Caco-2 (cell line): Measurements from ENCODE around the gene MEG3. TPM values are rescaled to one million over a fixed set of nuclear protein-coding genes. Genes with fewer than 3 reads are reported as not detected.

Source experiments
- BruUV-seq: library from RNA; stranded (reverse); fragments of 400-500 nt; replicated peaks from 2 replicates; lab custom pipeline; 2021; lab: Mats Ljungman, UMichigan
- CTCF ChIA-PET: fragments of 300-600 bp; sonication (Branson Sonifier 250); formaldehyde crosslinking; loops from one replicate; lab custom pipeline; 2022; ENCODE audit warnings: antibody characterized with exemption; lab: Charles Lee
- POLR2A ChIA-PET: fragments of 300-600 bp; sonication (Branson Sonifier 250); formaldehyde crosslinking; loops from one replicate; lab custom pipeline; 2022; ENCODE audit warnings: antibody characterized with exemption; lab: Charles Lee
- DNase-seq, 2 experiments: peaks; one replicate each; pipeline versions ENCODE4 v3.0.0 to v3.0.0-alpha.2; 2020 to 2022
- H3K27me3 ChIP-seq: replicated peaks from 2 replicates; pipeline ENCODE4 v1.6.0; 2011; ENCODE audit warnings: low read length; ENCODE audit not compliant: control insufficient read depth, insufficient read depth
- H3K36me3 ChIP-seq: 2 replicates; pipeline ENCODE4 v1.5.1; 2011; ENCODE audit warnings: low read length; ENCODE audit not compliant: control insufficient read depth, insufficient read depth
- H3K4me1 ChIP-seq: fragments of 250-450 bp; sonication (Bioruptor Pico); 2 replicates; pipeline ENCODE4 v1.5.1; 2020; ENCODE audit warnings: mild to moderate bottlenecking
- H3K4me3 ChIP-seq: 2 replicates; pipeline ENCODE4 v1.5.1; 2011; ENCODE audit warnings: low read depth, mild to moderate bottlenecking, control low read depth, low read length
- H3K9me3 ChIP-seq: fragments of 250-450 bp; sonication (Bioruptor Pico); 2 replicates; pipeline ENCODE4 v1.5.1; 2020; ENCODE audit warnings: mild to moderate bottlenecking, moderate library complexity
- H3K27ac Mint-ChIP-seq: one replicate; pipeline ENCODE4 v1.8.0; 2022; ENCODE audit warnings: mixed read lengths; ENCODE audit not compliant: unreplicated experiment
- H3K27me3 Mint-ChIP-seq: one replicate; pipeline ENCODE4 v1.8.0; 2022; ENCODE audit warnings: mixed read lengths; ENCODE audit not compliant: insufficient read depth, unreplicated experiment
- H3K36me3 Mint-ChIP-seq: one replicate; pipeline ENCODE4 v1.8.0; 2022; ENCODE audit warnings: mild to moderate bottlenecking, mixed read lengths; ENCODE audit not compliant: insufficient read depth, unreplicated experiment
- H3K4me1 Mint-ChIP-seq: one replicate; pipeline ENCODE4 v1.8.0; 2022; ENCODE audit warnings: low read depth, mixed read lengths; ENCODE audit not compliant: unreplicated experiment
- H3K4me3 Mint-ChIP-seq: one replicate; pipeline ENCODE4 v1.8.0; 2022; ENCODE audit warnings: mild to moderate bottlenecking, moderate library complexity, mixed read lengths; ENCODE audit not compliant: unreplicated experiment
- H3K9me3 Mint-ChIP-seq: one replicate; pipeline ENCODE4 v1.8.0; 2022; ENCODE audit warnings: mixed read lengths; ENCODE audit not compliant: unreplicated experiment
- CTCF ChIP-seq, 2 experiments: fragments of 200-600 bp in 1 of 2; IDR thresholded peaks; 1 replicate in 1 of 2; 2 replicates in 1 of 2; pipeline versions ENCODE4 v1.5.1 to v1.8.0; 2011 to 2022; ENCODE audit warnings: antibody characterized with exemption in 1 of 2, control low read depth in 1 of 2, inconsistent platforms in 1 of 2, low read depth in 1 of 2, low read length in 1 of 2, mild to moderate bottlenecking in 1 of 2, moderate library complexity in 1 of 2; ENCODE audit not compliant: insufficient read depth in 1 of 2, severe bottlenecking in 1 of 2, unreplicated experiment in 1 of 2
- intact Hi-C: fragments of 100-400 bp; cut with micrococcal nuclease; formaldehyde crosslinking; loops from one replicate; pipeline ENCODE4 v1.10.0; 2022; ENCODE audit not compliant: unreplicated experiment
- total RNA-seq: library from RNA; stranded (reverse); gene quantifications from 2 replicates; pipeline ENCODE4 v1.2.3, GENCODE V29; 2022

MEG3 gene
- total RNA-seq, 1 experiment from 2014 or later, result not detected

DNA sequence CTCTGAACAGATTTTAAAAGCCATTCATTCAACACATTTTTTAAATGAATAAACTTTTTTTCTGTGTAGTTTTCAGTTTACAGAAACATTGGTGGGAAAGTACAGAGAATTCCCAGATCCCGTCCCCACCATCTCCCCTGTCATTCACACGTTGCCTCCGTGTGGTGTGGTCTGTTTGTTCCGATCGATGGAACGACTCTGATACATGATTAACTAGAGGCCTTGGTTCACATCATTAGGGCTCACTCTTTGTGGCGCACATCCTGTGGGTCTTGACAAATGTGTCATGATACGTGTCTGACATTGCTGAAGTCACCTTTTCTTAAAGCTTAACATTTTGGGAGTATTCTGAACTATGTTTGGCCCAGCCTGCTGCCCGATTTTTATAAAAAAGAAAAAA lies 18.5 kb downstream of the MEG3 start:
- H3K4me1 Mint-ChIP-seq, result peaks cover under 1% of the 10 kb centered on the region
- H3K9me3 ChIP-seq, result no peaks in the 10 kb centered on the region
- H3K36me3 Mint-ChIP-seq, result no peaks in the 10 kb centered on the region
- intact Hi-C loops, result no loop called here
- POLR2A ChIA-PET, result interaction anchor here (0.6 kb wide), 1 partner anchor 1230 kb away, joined by 4 read pairs; no protein-coding TSS in a partner anchor
- no peaks in the 10 kb centered on the region for H3K27me3 ChIP-seq
- no peak overlapping the region for H3K4me3 ChIP-seq
- no peaks in the 10 kb centered on the region for H3K4me1 ChIP-seq
- CTCF ChIA-PET, result interaction anchor here (0.6 kb wide), 1 partner anchor 232 kb away, joined by 5 read pairs; no protein-coding TSS in a partner anchor
- no peak for TF ChIP-seq CTCF (IDR thresholded peaks at IDR 0.05; ENCODE audit: insufficient read depth in 1 of 2, low read depth in 1 of 2, low read length in 1 of 2, severe bottlenecking in 1 of 2, unreplicated experiment in 1 of 2)
- H3K4me3 Mint-ChIP-seq, result no peak overlapping the region
- H3K27me3 Mint-ChIP-seq, result no peaks in the 10 kb centered on the region
- H3K9me3 Mint-ChIP-seq, result no peaks in the 10 kb centered on the region
- no peak for DNase-seq
- BruUV-seq, result no TSS peak
- H3K27ac Mint-ChIP-seq, result no peak overlapping the region
- H3K36me3 ChIP-seq, result no peaks in the 10 kb centered on the region

DNA sequence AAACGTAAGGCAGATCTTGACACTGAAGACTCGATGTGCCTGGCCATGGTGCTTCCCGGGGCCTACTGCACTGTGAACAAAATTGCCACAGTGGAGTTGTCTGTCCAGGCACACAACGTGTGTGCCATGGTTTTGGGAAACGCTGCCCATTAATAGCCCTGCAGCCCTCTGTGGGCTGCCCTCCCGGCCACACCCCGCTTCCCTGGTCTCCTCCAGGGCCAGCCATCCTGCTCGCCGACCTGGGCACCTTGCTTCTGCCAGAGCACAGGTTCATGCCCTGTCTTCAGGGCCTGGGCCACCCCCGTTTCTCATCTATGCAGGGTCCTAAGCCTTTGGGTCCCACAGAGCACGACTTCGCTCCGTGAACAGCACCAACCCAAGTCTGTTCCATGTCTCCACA lies 18.9 kb downstream of the MEG3 start:
- H3K4me1 Mint-ChIP-seq, result no peaks in the 10 kb centered on the region
- Histone ChIP-seq H3K4me3 (no peak overlapping the region), H3K9me3 (no peaks in the 10 kb centered on the region), H3K36me3 (no peaks in the 10 kb centered on the region), H3K4me1 (no peaks in the 10 kb centered on the region), H3K27me3 (no peaks in the 10 kb centered on the region)
- ChIA-PET POLR2A (interaction anchor here (0.6 kb wide), 1 partner anchor 1230 kb away, joined by 4 read pairs; no protein-coding TSS in a partner anchor), CTCF (no interaction called here)
- no peaks in the 10 kb centered on the region for H3K27me3 Mint-ChIP-seq
- H3K27ac Mint-ChIP-seq, result no peak overlapping the region
- H3K9me3 Mint-ChIP-seq, result no peaks in the 10 kb centered on the region
- intact Hi-C loops, result loop anchor here (5.0 kb wide), 1 partner anchor 782 kb away; no protein-coding TSS in a partner anchor
- no peak for DNase-seq
- no peaks in the 10 kb centered on the region for H3K36me3 Mint-ChIP-seq
- BruUV-seq, result no TSS peak
- H3K4me3 Mint-ChIP-seq, result no peak overlapping the region
- TF ChIP-seq CTCF (IDR thresholded peaks at IDR 0.05; ENCODE audit: insufficient read depth in 1 of 2, low read depth in 1 of 2, low read length in 1 of 2, severe bottlenecking in 1 of 2, unreplicated experiment in 1 of 2), result no peak

DNA sequence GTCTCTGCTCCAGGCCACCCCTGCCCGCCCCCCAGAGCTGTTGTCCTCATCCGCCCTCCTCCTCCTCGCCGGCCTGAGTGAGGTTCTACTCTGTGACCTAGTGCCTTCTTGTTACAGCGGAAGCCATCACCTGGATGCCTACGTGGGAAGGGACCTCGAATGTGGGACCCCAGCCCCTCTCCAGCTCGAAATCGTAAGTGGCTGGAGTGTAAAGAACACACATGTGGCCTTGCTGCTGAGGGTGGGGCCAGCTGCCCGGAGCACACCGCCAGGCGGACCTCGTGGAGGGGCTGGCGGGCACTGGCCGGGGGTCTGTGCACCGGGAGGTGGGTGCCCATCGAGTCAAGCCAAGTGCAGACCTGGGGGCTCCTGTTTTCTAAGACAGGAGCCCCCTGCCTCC lies 19.4 kb downstream of the MEG3 start:
- H3K36me3 Mint-ChIP-seq, result no peaks in the 10 kb centered on the region
- no peak overlapping the region for H3K4me3 Mint-ChIP-seq
- no peaks in the 10 kb centered on the region for H3K9me3 Mint-ChIP-seq
- no peaks in the 10 kb centered on the region for H3K27me3 Mint-ChIP-seq
- ChIA-PET CTCF (no interaction called here), POLR2A (no interaction called here)
- H3K27me3 ChIP-seq, result no peaks in the 10 kb centered on the region
- TF ChIP-seq CTCF (IDR thresholded peaks at IDR 0.05; ENCODE audit: insufficient read depth in 1 of 2, low read depth in 1 of 2, low read length in 1 of 2, severe bottlenecking in 1 of 2, unreplicated experiment in 1 of 2), result no peak
- no TSS peak for BruUV-seq
- H3K4me3 ChIP-seq, result no peak overlapping the region
- no peak for DNase-seq
- intact Hi-C loops, result loop anchor here (5.0 kb wide), 1 partner anchor 782 kb away; no protein-coding TSS in a partner anchor
- no peaks in the 10 kb centered on the region for H3K4me1 ChIP-seq
- H3K36me3 ChIP-seq, result no peaks in the 10 kb centered on the region
- no peaks in the 10 kb centered on the region for H3K9me3 ChIP-seq
- H3K4me1 Mint-ChIP-seq, result no peaks in the 10 kb centered on the region
- no peak overlapping the region for H3K27ac Mint-ChIP-seq
